A549 (cell line): ENCODE data around the gene AIPL1. TPM values are rescaled to one million over a fixed set of nuclear protein-coding genes. Genes with fewer than 3 reads are reported as not detected.

ENCODE experiments used
- ATAC-seq, 2 experiments: fragments of 200-7000 bp in 1 of 2; fragments of >200 bp in 1 of 2; cut with Nextera tagmentation in 1 of 2; cut with Tn5 transposase in 1 of 2; 3 replicates each; pipeline versions ENCODE4 v1.8.0 to v1.9.1; 2018 to 2020; ENCODE audit warnings: mild to moderate bottlenecking in 1 of 2, moderate library complexity in 1 of 2
- CTCF ChIA-PET: fragments of 300-600 bp; sonication (Branson Sonifier 250); formaldehyde crosslinking; extraction: SDS; loops from one replicate; lab custom pipeline; 2021; ENCODE audit warnings: antibody characterized with exemption, inconsistent platforms; lab: Yijun Ruan, JAX
- POLR2A ChIA-PET: fragments of 350-600 bp; formaldehyde crosslinking; extraction: SDS; loops from one replicate; lab custom pipeline; 2021; ENCODE audit warnings: antibody characterized with exemption, inconsistent platforms; lab: Yijun Ruan, JAX
- DNase-seq, 2 experiments: peaks; one replicate each; pipeline versions ENCODE4 v3.0.0 to v3.0.0-alpha.2; 2011 to 2016; ENCODE audit warnings: low read depth in 1 of 2, low spot score in 1 of 2
- FAIRE-seq: peaks from 2 replicates; lab custom pipeline; 2011; peaks lifted over from hg19 to GRCh38; lab: Jason Lieb, UNC
- H3K27ac ChIP-seq, 2 experiments: fragments of >200 bp; sonication (Bioruptor Twin); formaldehyde crosslinking; 3 replicates each; pipeline ENCODE4 v1.5.1; 2016 to 2017
- H3K4me1 ChIP-seq: fragments of >200 bp; sonication (Bioruptor Twin); formaldehyde crosslinking; 3 replicates; pipeline ENCODE4 v1.6.1; 2016
- H3K4me2 ChIP-seq: fragments of >200 bp; sonication (Bioruptor Twin); formaldehyde crosslinking; 3 replicates; pipeline ENCODE4 v1.6.1; 2016
- H3K4me3 ChIP-seq: fragments of >200 bp; sonication (Bioruptor Twin); formaldehyde crosslinking; 3 replicates; pipeline ENCODE4 v1.5.1; 2016
- H3K9me3 ChIP-seq: fragments of >200 bp; sonication (Bioruptor Twin); formaldehyde crosslinking; 3 replicates; pipeline ENCODE4 v1.6.1; 2016
- BHLHE40 ChIP-seq: IDR thresholded peaks from 2 replicates; pipeline ENCODE4 v1.6.1; 2012; ENCODE audit warnings: low read depth, low read length, inconsistent platforms
- CHD2 ChIP-seq: fragments of 150-350 bp; IDR thresholded peaks from 2 replicates; pipeline ENCODE4 v1.6.1; 2014; ENCODE audit warnings: low read length; ENCODE audit not compliant: partially characterized antibody
- EHMT2 ChIP-seq: fragments of 200-600 bp; sonication (generic); IDR thresholded peaks from 2 replicates; pipeline ENCODE4 v1.6.1; 2016; ENCODE audit warnings: antibody characterized with exemption, low read depth, mild to moderate bottlenecking, moderate library complexity
- ESRRA ChIP-seq: fragments of 150-350 bp; IDR thresholded peaks from 2 replicates; pipeline ENCODE4 v1.6.1; 2014; ENCODE audit warnings: mild to moderate bottlenecking, low read length, borderline replicate concordance
- FOSB ChIP-seq: fragments of 250-450 bp; sonication (Bioruptor Pico); IDR thresholded peaks from 2 replicates; pipeline ENCODE4 v1.5.0; 2020; ENCODE audit warnings: mild to moderate bottlenecking, moderate library complexity
- FOSL2 ChIP-seq, 2 experiments: fragments of 450-650 bp in 1 of 2; fragments of >200 bp in 1 of 2; sonication (Bioruptor Twin) in 1 of 2; formaldehyde crosslinking; IDR thresholded peaks; 2 replicates each; pipeline versions ENCODE4 v1.5.0 to v1.6.1; 2016 to 2020; ENCODE audit warnings: mild to moderate bottlenecking in 1 of 2, moderate library complexity in 1 of 2
- FOXS1 ChIP-seq: fragments of 250-450 bp; sonication (Bioruptor Pico); IDR thresholded peaks from 2 replicates; pipeline ENCODE4 v1.5.0; 2020; ENCODE audit warnings: mild to moderate bottlenecking, moderate library complexity
- HOXA7 ChIP-seq: fragments of 250-450 bp; sonication (Bioruptor Pico); IDR thresholded peaks from 2 replicates; pipeline ENCODE4 v1.5.0; 2020; ENCODE audit warnings: mild to moderate bottlenecking, moderate library complexity
- JUN ChIP-seq, 2 experiments: fragments of >200 bp; sonication (Bioruptor Twin); formaldehyde crosslinking; IDR thresholded peaks; 2 replicates in 1 of 2; 3 replicates in 1 of 2; pipeline ENCODE4 v1.6.1; 2016 to 2017
- KDM1A ChIP-seq: fragments of 200-600 bp; sonication (generic); IDR thresholded peaks from 2 replicates; pipeline ENCODE4 v1.6.1; 2016; ENCODE audit warnings: low read depth, mild to moderate bottlenecking
- KDM5A ChIP-seq: fragments of 200-600 bp; sonication (generic); IDR thresholded peaks from 2 replicates; pipeline ENCODE4 v1.6.1; 2016; ENCODE audit warnings: antibody characterized with exemption, mild to moderate bottlenecking
- MYC ChIP-seq: IDR thresholded peaks from 2 replicates; pipeline ENCODE4 v1.6.1; 2012; ENCODE audit warnings: mild to moderate bottlenecking, inconsistent platforms, low read length, improper control_type of control experiment, borderline replicate concordance
- NFE2L2 ChIP-seq: fragments of 150-350 bp; conservative IDR thresholded peaks from 2 replicates; pipeline ENCODE4 v1.6.1; 2014; ENCODE audit warnings: low read length
- POLR2A ChIP-seq: IDR thresholded peaks from 2 replicates; pipeline ENCODE4 v1.6.1; 2012; ENCODE audit warnings: mild to moderate bottlenecking, low read length
- SMC3 ChIP-seq: fragments of >200 bp; sonication (Bioruptor Twin); formaldehyde crosslinking; IDR thresholded peaks from 3 replicates; pipeline ENCODE4 v1.6.1; 2018; ENCODE audit warnings: inconsistent platforms
- SREBF2 ChIP-seq: fragments of 450-650 bp; IDR thresholded peaks from 2 replicates; pipeline ENCODE4 v1.6.1; 2014; ENCODE audit warnings: mild to moderate bottlenecking, moderate library complexity
- TFCP2L1 ChIP-seq: fragments of 250-450 bp; sonication (Bioruptor Pico); IDR thresholded peaks from 2 replicates; pipeline ENCODE4 v1.5.0; 2021; ENCODE audit warnings: mild to moderate bottlenecking
- ZSCAN20 ChIP-seq: fragments of 250-450 bp; sonication (Bioruptor Pico); IDR thresholded peaks from 2 replicates; pipeline ENCODE4 v1.8.0; 2022; ENCODE audit warnings: mild to moderate bottlenecking, moderate library complexity
- WGBS: methylation state at CpG from one replicate; pipeline ENCODE4 v1.1.6; 2017; ENCODE audit errors: missing lambda C conversion rate; 5-methylcytosine and 5-hydroxymethylcytosine counted together
- polyA plus RNA-seq, 4 experiments: library from polyadenylated mRNA; depleted of rRNA in 3 of 4; stranded (reverse); fragments of >200 nt; fragmentation: RNase III in 1 of 4; extraction: RNeasy Plus Mini Kit Qiagen cat#74134 plus additional on column Dnase treatment in 1 of 4; gene quantifications; 2 replicates in 3 of 4; 3 replicates in 1 of 4; pipeline ENCODE4 v1.2.3, GENCODE V29; 2011 to 2017
- TF ChIP-seq, protein P1 (sequence below): fragments of 450-650 bp; IDR thresholded peaks from 2 replicates; pipeline ENCODE4 v1.6.1; 2014; ENCODE audit warnings: antibody characterized with exemption
- TF ChIP-seq, protein P2 (sequence below): fragments of 200-600 bp; sonication (generic); IDR thresholded peaks from 2 replicates; pipeline ENCODE4 v1.6.1; 2016; ENCODE audit warnings: antibody characterized with exemption, mild to moderate bottlenecking, moderate library complexity
- TF ChIP-seq, protein P3 (sequence below): IDR thresholded peaks from 2 replicates; pipeline ENCODE4 v1.6.1; 2012; ENCODE audit warnings: low read depth, borderline replicate concordance

Gene AIPL1
- polyA plus RNA-seq, 2 of the 4 experiments (the other 2 are of a cell fraction), result not detected

DNA sequence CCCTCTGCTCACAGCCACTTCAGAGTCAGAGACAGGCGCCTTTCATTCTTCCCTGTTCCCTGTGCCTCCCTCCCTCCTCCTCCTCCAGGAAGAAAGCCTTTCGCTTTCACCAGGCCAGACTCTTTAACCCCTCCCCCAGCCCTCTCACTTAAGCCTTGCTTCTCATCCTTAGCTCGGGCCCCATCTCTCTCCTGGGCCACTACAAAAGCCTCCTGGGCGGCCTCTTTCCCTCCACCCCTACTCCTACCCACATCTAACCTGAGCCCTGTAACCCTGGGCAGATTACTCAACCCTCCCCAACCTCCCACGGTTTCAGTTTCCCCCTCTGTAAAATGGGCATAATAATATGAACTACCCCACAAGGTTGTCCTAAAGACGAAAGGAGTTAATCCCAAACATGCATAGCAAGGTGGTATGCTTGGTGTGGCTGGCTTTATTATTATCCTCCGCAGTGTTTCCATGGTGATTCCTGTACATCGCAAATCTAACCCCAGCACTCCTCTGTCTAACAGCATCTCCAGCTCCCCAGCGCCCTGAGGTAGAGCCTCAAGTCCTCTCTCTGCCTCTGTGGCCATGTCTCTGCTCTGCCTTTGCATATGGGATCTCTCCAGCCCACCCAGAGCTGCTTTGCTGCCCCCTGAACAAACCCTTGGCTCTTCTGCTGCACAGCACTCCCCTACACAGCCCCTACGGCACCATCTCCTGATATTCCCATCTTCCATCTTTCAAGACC lies 27.0 kb upstream of the AIPL1 start (continued):
- TF ChIP-seq BHLHE40, result no peak
- TF ChIP-seq, protein P1, sequence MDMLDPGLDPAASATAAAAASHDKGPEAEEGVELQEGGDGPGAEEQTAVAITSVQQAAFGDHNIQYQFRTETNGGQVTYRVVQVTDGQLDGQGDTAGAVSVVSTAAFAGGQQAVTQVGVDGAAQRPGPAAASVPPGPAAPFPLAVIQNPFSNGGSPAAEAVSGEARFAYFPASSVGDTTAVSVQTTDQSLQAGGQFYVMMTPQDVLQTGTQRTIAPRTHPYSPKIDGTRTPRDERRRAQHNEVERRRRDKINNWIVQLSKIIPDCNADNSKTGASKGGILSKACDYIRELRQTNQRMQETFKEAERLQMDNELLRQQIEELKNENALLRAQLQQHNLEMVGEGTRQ, result no peak

DNA sequence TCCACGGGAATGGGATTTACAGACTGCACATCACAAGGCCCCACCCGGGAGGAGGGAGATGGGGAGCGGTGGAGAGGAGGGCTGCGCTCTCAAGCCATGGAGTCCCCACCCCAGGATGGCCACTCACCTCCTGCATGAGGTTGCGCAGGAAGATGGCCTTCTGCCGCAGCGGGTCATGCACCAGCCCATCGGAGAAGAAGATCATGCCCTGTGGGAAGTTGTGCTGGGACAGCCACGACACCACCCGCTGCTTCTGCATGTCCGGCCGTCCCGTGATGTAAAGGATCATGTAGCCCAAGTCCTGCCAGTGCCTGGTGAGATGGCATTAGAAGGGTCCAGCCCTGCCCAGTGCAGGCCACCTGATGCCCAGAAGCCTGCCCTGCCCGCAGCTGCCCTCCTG lies 26.3 kb upstream of the AIPL1 start:
- Histone ChIP-seq H3K4me2 (no peak overlapping the region), H3K27ac (no peak overlapping the region), H3K4me3 (no peak overlapping the region), H3K9me3 (no peaks in the 10 kb centered on the region), H3K4me1 (peaks cover 18% of the 10 kb centered on the region)
- no peak for TF ChIP-seq NFE2L2
- DNase-seq, result no peak
- 91% methylated on average over 14 of the region's 14 CpGs for WGBS
- ChIA-PET POLR2A (no interaction called here), CTCF (interaction anchor here (8.1 kb wide), 1 partner anchor 12 kb away, joined by 77 read pairs; no protein-coding TSS in a partner anchor)
- no peak for ATAC-seq
- FAIRE-seq, result no peak

DNA sequence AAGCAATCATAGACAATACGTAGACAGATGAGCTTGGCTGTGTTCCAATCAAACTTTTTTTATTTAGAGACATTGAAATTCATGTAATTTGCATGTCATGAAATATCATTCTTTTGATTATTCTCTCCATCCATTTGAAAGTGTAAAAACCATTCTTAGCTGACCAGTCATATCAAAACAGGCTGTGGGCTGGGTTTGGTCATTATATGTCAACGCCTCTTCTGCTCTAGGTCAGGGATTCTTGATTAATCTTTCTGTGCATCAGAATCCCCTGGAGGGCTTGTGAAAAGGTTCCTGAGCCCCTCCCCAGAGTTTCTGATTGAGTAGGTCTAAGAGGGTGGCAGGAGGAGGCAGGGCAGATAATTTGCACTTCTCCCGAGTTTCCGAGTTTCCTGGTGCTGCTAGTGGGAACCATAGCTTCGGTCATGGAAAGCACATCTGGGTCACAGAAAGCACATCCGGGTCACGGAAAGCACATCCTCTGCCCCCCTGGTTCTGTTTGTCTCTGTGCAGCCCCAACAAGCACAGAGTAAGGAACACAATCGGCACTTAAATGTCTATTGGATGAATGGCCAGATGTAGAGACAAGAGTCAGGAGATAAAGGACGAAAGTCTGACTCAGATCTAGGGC lies 25.7 kb upstream of the AIPL1 start:
- ATAC-seq, result no peak
- no peak for TF ChIP-seq CHD2
- TF ChIP-seq, protein P2, sequence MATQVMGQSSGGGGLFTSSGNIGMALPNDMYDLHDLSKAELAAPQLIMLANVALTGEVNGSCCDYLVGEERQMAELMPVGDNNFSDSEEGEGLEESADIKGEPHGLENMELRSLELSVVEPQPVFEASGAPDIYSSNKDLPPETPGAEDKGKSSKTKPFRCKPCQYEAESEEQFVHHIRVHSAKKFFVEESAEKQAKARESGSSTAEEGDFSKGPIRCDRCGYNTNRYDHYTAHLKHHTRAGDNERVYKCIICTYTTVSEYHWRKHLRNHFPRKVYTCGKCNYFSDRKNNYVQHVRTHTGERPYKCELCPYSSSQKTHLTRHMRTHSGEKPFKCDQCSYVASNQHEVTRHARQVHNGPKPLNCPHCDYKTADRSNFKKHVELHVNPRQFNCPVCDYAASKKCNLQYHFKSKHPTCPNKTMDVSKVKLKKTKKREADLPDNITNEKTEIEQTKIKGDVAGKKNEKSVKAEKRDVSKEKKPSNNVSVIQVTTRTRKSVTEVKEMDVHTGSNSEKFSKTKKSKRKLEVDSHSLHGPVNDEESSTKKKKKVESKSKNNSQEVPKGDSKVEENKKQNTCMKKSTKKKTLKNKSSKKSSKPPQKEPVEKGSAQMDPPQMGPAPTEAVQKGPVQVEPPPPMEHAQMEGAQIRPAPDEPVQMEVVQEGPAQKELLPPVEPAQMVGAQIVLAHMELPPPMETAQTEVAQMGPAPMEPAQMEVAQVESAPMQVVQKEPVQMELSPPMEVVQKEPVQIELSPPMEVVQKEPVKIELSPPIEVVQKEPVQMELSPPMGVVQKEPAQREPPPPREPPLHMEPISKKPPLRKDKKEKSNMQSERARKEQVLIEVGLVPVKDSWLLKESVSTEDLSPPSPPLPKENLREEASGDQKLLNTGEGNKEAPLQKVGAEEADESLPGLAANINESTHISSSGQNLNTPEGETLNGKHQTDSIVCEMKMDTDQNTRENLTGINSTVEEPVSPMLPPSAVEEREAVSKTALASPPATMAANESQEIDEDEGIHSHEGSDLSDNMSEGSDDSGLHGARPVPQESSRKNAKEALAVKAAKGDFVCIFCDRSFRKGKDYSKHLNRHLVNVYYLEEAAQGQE, result no peak
- no peak for TF ChIP-seq FOSL2 (IDR thresholded peaks at IDR 0.05)
- TF ChIP-seq FOSL2 (CRISPR knock-in tag; IDR thresholded peaks at IDR 0.05), result no peak
- no peak for TF ChIP-seq EHMT2
- TF ChIP-seq SREBF2, result no peak
- TF ChIP-seq KDM1A, result no peak
- no peak for TF ChIP-seq TFCP2L1
- TF ChIP-seq POLR2A, result no peak
- TF ChIP-seq HOXA7 (CRISPR knock-in tag), result no peak
- no peak for TF ChIP-seq MYC
- TF ChIP-seq FOXS1 (CRISPR knock-in tag), result no peak
- TF ChIP-seq SMC3, result no peak
- no peak for TF ChIP-seq FOSB (CRISPR knock-in tag)
- TF ChIP-seq, protein P3, sequence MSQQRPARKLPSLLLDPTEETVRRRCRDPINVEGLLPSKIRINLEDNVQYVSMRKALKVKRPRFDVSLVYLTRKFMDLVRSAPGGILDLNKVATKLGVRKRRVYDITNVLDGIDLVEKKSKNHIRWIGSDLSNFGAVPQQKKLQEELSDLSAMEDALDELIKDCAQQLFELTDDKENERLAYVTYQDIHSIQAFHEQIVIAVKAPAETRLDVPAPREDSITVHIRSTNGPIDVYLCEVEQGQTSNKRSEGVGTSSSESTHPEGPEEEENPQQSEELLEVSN, result no peak
- TF ChIP-seq JUN (IDR thresholded peaks at IDR 0.05), result no peak
- TF ChIP-seq BHLHE40, result no peak
- TF ChIP-seq ZSCAN20 (CRISPR knock-in tag), result no peak
- no peak for TF ChIP-seq KDM5A
- TF ChIP-seq ESRRA, result no peak
- FAIRE-seq, result no peak
- Histone ChIP-seq H3K4me2 (no peak overlapping the region), H3K4me1 (peaks cover 18% of the 10 kb centered on the region), H3K27ac (no peak overlapping the region), H3K9me3 (no peaks in the 10 kb centered on the region), H3K4me3 (no peak overlapping the region)
- ChIA-PET CTCF (interaction anchor here (1.2 to 8.1 kb wide), 2 partner anchors 13 to 56 kb away, joined by 3 to 77 read pairs; no protein-coding TSS in a partner anchor), POLR2A (no interaction called here)
- WGBS, result 81% methylated on average over 9 of the region's 9 CpGs
- DNase-seq, result no peak
